Breast epithelium (tissue), 3 donors: Measurements from ENCODE around the gene PHACTR3.

Experiments used
- POLR2A ChIP-seq: fragments of 450-650 bp; IDR thresholded peaks from one replicate; pipeline ENCODE4 v1.6.1; 2016; ENCODE audit warnings: antibody characterized with exemption, mild to moderate bottlenecking, moderate library complexity
- POLR2AphosphoS5 ChIP-seq, 3 donors: sonication (generic); formaldehyde crosslinking; IDR thresholded peaks; one replicate each; pipeline ENCODE4 v1.6.1; 2017; ENCODE audit warnings: antibody characterized with exemption in 3 of 3

GRCh38 chr20:59790346-59790745 lies 186.0 kb downstream of the PHACTR3 start:
- TF ChIP-seq POLR2A, result no peak
- no peak for TF ChIP-seq POLR2AphosphoS5 (IDR thresholded peaks at IDR 0.05)
